Hepatocyte (in vitro differentiated cells): ENCODE data around the gene MYO3B. TPM values are rescaled to one million over a fixed set of nuclear protein-coding genes. Genes with fewer than 3 reads are reported as not detected.
A peak's percentile ranks its signal among the peaks of the same experiment; 100 is the strongest.

Source experiments
- DNase-seq: peaks from one replicate; pipeline ENCODE4 v3.0.0-alpha.2; 2016; ENCODE audit warnings: low spot score
- H2AFZ ChIP-seq: fragments of 200-600 bp; sonication (generic); 2 replicates; pipeline ENCODE4 v1.6.0; 2016; ENCODE audit warnings: antibody characterized with exemption, mild to moderate bottlenecking
- H3K27ac ChIP-seq: fragments of 200-600 bp; sonication (generic); 2 replicates; pipeline ENCODE4 v1.5.1; 2016; ENCODE audit warnings: mild to moderate bottlenecking
- H3K27me3 ChIP-seq: fragments of 200-600 bp; sonication (generic); 2 replicates; pipeline ENCODE4 v1.6.1; 2016
- H3K36me3 ChIP-seq: fragments of 200-600 bp; sonication (generic); replicated peaks from 2 replicates; pipeline ENCODE4 v1.5.1; 2016; ENCODE audit warnings: low read depth; ENCODE audit not compliant: insufficient read depth
- H3K4me1 ChIP-seq: fragments of 200-600 bp; sonication (generic); 2 replicates; pipeline ENCODE4 v1.5.1; 2016; ENCODE audit warnings: mild to moderate bottlenecking, moderate library complexity; ENCODE audit not compliant: insufficient read depth
- H3K4me2 ChIP-seq: fragments of 200-600 bp; sonication (generic); 2 replicates; pipeline ENCODE4 v1.6.0; 2016
- H3K4me3 ChIP-seq: fragments of 200-600 bp; sonication (generic); 2 replicates; pipeline ENCODE4 v1.5.1; 2016; ENCODE audit warnings: mild to moderate bottlenecking
- H3K79me2 ChIP-seq: fragments of 200-600 bp; sonication (generic); 2 replicates; pipeline ENCODE4 v1.6.0; 2017; ENCODE audit warnings: mild to moderate bottlenecking
- H3K9me2 ChIP-seq: fragments of 200-600 bp; sonication (generic); replicated peaks from 2 replicates; pipeline ENCODE4 v1.6.0; 2017; ENCODE audit warnings: mild to moderate bottlenecking; ENCODE audit not compliant: insufficient read depth
- H3K9me3 ChIP-seq: fragments of 200-600 bp; sonication (generic); 2 replicates; pipeline ENCODE4 v1.5.1; 2016; ENCODE audit warnings: low read depth, mild to moderate bottlenecking
- H4K20me1 ChIP-seq: fragments of 200-600 bp; sonication (generic); 2 replicates; pipeline ENCODE4 v1.6.0; 2016; ENCODE audit warnings: mild to moderate bottlenecking; ENCODE audit not compliant: insufficient read depth, poor library complexity, severe bottlenecking
- CTCF ChIP-seq: fragments of 200-600 bp; sonication (generic); IDR thresholded peaks from 2 replicates; pipeline ENCODE4 v1.5.1; 2016; ENCODE audit warnings: antibody characterized with exemption, mild to moderate bottlenecking; ENCODE audit not compliant: poor library complexity
- EZH2 ChIP-seq: fragments of 200-600 bp; sonication (generic); IDR thresholded peaks from 2 replicates; pipeline ENCODE4 v1.6.1; 2016; ENCODE audit warnings: antibody characterized with exemption, mild to moderate bottlenecking, borderline replicate concordance
- EZH2phosphoT487 ChIP-seq: fragments of 200-600 bp; sonication (generic); IDR thresholded peaks from one replicate; pipeline ENCODE4 v1.6.1; 2018; ENCODE audit warnings: antibody characterized with exemption, mild to moderate bottlenecking, low read depth, moderate library complexity; ENCODE audit not compliant: unreplicated experiment, severe bottlenecking
- WGBS: methylation state at CpG from one replicate; pipeline ENCODE4 v1.1.6; 2016; ENCODE audit warnings: low lambda C conversion rate; ENCODE audit errors: missing lambda C conversion rate; 5-methylcytosine and 5-hydroxymethylcytosine counted together
- polyA plus RNA-seq: library from polyadenylated mRNA; unstranded; fragments of >200 nt; fragmentation: Nextera tagmentation; extraction: Ambion mirVana; gene quantifications from 2 replicates; pipeline ENCODE4 v1.2.1, GENCODE V29; 2016
- total RNA-seq: library from RNA; depleted of rRNA; stranded (reverse); fragments of >200 nt; gene quantifications from 2 replicates; pipeline ENCODE4 v1.2.3, GENCODE V29; 2014

Gene MYO3B
- total and polyA plus RNA-seq, 2 experiments from 2014 or later: 0.63 to 1.1 TPM

GRCh38 chr2:170147576-170147975, 30.4 kb upstream of the MYO3B start:
- H3K9me2 ChIP-seq: no peaks in the 10 kb centered on the region
- H4K20me1 ChIP-seq: no peaks in the 10 kb centered on the region
- no peak overlapping the region for H2AFZ ChIP-seq
- H3K4me2 ChIP-seq: no peak overlapping the region
- no peaks in the 10 kb centered on the region for H3K36me3 ChIP-seq
- H3K4me3 ChIP-seq: no peak overlapping the region
- no peaks in the 10 kb centered on the region for H3K9me3 ChIP-seq
- WGBS: 90% methylated on average over 3 of the region's 3 CpGs
- H3K4me1 ChIP-seq: no peaks in the 10 kb centered on the region
- no peaks in the 10 kb centered on the region for H3K27me3 ChIP-seq
- no peaks in the 10 kb centered on the region for H3K79me2 ChIP-seq
- H3K27ac ChIP-seq: no peak overlapping the region
- TF ChIP-seq CTCF: no peak
- no peak for TF ChIP-seq EZH2
- TF ChIP-seq EZH2phosphoT487: no peak
- DNase-seq: no peak

- Histone ChIP-seq H3K4me3 (no peak overlapping the region), H3K36me3 (no peaks in the 10 kb centered on the region), H3K4me2 (no peak overlapping the region), H3K27ac (no peak overlapping the region), H3K27me3 (no peaks in the 10 kb centered on the region), H4K20me1 (no peaks in the 10 kb centered on the region), H3K79me2 (no peaks in the 10 kb centered on the region), H3K9me3 (no peaks in the 10 kb centered on the region), H3K9me2 (no peaks in the 10 kb centered on the region), H3K4me1 (no peaks in the 10 kb centered on the region), H2AFZ (no peak overlapping the region)
- TF ChIP-seq EZH2: no peak
- no peak for TF ChIP-seq EZH2phosphoT487
- TF ChIP-seq CTCF: no peak
- no peak for DNase-seq
These were observed 29.8 kb upstream of the MYO3B start for GRCh38 chr2:170148161-170148560.

GRCh38 chr2:170152421-170152820, 25.5 kb upstream of the MYO3B start:
- H3K4me3 ChIP-seq: no peak overlapping the region
- no peak overlapping the region for H3K4me2 ChIP-seq
- H3K27ac ChIP-seq: no peak overlapping the region
- no peaks in the 10 kb centered on the region for H4K20me1 ChIP-seq
- H3K79me2 ChIP-seq: no peaks in the 10 kb centered on the region
- H3K9me2 ChIP-seq: no peaks in the 10 kb centered on the region
- DNase-seq: no peak
- H3K36me3 ChIP-seq: no peaks in the 10 kb centered on the region
- no peak overlapping the region for H2AFZ ChIP-seq
- peaks cover 19% of the 10 kb centered on the region for H3K4me1 ChIP-seq
- WGBS: 94% methylated on average over 1 of the region's 1 CpG
- no peaks in the 10 kb centered on the region for H3K9me3 ChIP-seq
- TF ChIP-seq EZH2phosphoT487 (no peak), CTCF (no peak), EZH2 (no peak)
- no peaks in the 10 kb centered on the region for H3K27me3 ChIP-seq

GRCh38 chr2:170155022-170155722, 22.8 kb upstream of the MYO3B start:
- Histone ChIP-seq H3K79me2 (no peaks in the 10 kb centered on the region), H4K20me1 (no peaks in the 10 kb centered on the region), H3K36me3 (no peaks in the 10 kb centered on the region), H3K27me3 (no peaks in the 10 kb centered on the region), H3K4me2 (peak overlapping the region; percentile 46), H3K27ac (peak overlapping the region; percentile 56), H2AFZ (no peak overlapping the region), H3K9me3 (no peaks in the 10 kb centered on the region), H3K4me1 (peaks cover 19% of the 10 kb centered on the region), H3K9me2 (no peaks in the 10 kb centered on the region), H3K4me3 (no peak overlapping the region)
- peak; percentile 41 for DNase-seq
- WGBS: 28% methylated on average over 8 of the region's 8 CpGs
- TF ChIP-seq EZH2 (no peak), EZH2phosphoT487 (no peak), CTCF (no peak)
